NCI-H345 (cell line): ENCODE results near the gene SLC1A5.
"Not testable (repeated sequence)": the region's sequence is repeated elsewhere in the genome, so short reads cannot be mapped to it uniquely, and the experiment has no call there.

Experiments used
- DNase-seq: peaks from one replicate; lab custom pipeline; 2025; lab: John Stamatoyannopoulos, UW

SLC1A5 gene

GRCh38 chr19:46768746-46769145 is 19.6 kb downstream of the SLC1A5 start:
- DNase-seq: not testable (repeated sequence)

GRCh38 chr19:46766569-46767317 is 21.7 kb downstream of the SLC1A5 start:
- DNase-seq: no peak

GRCh38 chr19:46764817-46765291 is 23.5 kb downstream of the SLC1A5 start:
- DNase-seq: no peak

DNA sequence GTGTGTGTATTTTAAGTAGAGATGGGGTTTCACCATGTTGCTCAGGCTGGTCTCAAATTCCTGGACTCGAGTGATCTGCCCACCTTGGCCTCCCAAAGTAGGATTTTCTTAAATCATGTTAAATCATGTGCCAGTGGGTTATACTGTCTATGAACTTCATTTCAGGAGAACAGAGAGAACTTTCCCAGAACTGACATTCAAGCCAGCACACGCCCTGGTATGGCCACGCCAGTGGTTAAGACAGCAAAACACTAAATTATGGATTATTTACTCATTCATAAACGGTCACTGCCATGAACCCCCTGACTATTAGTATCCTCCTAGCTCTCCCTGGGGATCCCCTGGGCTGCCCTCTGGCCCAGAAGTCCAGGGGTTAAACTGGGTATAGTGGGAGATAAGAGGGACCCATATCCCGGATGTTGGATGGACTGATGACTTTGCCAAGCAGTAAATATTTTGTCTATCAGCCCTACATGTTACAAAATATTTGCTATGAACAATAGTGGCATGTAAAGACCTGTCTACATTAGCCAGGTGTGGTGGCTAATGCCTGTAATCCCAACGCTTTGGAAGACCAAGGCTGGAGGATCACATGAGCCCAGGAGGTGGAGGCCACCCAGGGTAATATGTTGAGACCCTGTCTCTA is 26.0 kb downstream of the SLC1A5 start:
- DNase-seq: no peak

GRCh38 chr19:46761418-46761831 is 27.0 kb downstream of the SLC1A5 start:
- no peak for DNase-seq

DNA sequence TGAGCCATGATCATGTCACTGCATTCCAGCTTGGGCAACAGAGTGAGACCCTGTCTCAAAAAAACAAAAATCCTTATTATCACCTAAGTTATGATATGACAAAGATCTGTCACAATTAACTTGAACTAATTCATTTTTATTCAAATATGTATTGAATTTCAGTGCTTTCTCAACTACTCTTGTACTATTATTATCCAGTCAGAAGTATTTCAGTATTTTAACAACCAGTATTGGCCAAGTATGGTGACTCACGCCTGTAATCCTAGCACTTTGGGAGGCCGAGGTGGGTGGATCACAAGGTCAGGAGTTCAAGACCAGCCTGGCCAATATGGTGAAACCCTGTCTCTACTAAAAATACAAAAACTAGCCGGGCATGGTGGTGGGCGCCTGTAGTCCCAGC is 27.5 kb downstream of the SLC1A5 start:
- DNase-seq: not testable (repeated sequence)

- DNase-seq: no peak
Measured at GRCh38 chr19:46760363-46760762, 28.0 kb downstream of the SLC1A5 start.

DNA sequence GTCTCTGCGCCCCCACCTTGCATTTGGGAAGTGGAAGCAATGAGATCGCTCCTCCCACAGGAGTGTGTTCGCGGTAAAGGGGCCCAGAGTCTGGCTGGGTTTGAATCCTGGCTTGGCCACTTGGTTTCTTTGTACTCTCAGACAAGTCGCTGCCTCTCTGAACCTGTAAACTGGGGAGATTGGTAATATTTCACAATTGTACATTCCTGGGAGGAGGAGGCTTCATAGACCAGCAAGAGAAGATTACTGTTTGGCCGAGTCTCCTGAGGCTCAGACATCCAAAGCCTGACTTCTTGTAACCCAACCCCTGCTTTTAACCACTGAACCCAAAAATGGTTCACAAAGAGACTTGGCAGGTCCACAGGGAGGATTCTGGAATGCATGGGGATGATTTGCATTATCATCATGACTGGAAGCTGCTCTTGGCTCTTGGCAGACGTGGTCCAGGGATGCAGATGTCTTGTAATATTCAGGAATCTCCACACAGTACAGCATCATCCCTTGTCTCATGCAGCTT is 28.5 kb downstream of the SLC1A5 start:
- DNase-seq: no peak

GRCh38 chr19:46759206-46759605 is 29.2 kb downstream of the SLC1A5 start:
- no peak for DNase-seq

- DNase-seq: no peak
Measured at GRCh38 chr19:46756544-46756888, 31.9 kb downstream of the SLC1A5 start.

GRCh38 chr19:46755853-46756543 is 32.4 kb downstream of the SLC1A5 start:
- DNase-seq: no peak

- DNase-seq: no peak
Measured at GRCh38 chr19:46755077-46755852, 33.1 kb downstream of the SLC1A5 start.

- DNase-seq: peak; percentile 34
Measured at GRCh38 chr19:46753420-46754155, 34.8 kb downstream of the SLC1A5 start.

DNA sequence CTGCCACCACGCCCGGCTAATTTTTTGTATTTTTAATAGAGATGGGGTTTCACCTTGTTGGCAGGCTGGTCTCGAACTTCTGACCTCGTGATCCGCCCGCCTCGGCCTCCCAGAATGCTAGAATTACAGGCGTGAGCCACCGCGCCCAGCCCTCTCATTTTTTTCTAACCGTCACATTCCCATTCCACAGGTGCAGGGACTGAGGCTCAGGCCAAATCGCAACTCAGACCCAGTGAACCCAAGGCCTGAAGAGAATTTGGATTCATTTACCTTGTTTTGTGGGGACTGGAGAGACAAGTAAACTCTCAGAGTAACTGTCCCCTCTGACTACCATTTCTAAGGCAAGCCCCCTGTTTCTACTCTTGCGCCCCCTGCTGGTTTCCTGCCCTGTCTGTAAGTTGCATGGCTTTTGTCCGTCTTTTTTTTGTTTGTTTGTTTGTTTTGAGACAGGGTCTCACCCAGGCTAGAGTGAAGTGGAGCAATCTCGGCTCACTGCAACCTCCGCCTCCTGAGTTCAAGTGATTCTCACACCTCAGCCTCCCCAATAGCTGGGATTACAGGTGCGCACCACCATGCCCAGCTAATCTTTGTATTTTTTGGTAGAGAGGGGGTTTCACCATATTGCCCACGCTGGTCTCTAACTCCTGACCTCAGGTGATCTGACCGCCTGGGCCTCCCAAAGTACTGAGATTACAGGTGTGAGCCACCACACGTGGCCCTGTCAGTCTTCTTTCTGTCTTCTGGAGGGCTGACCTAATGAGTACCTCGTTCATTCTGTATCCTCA is 39.9 kb downstream of the SLC1A5 start:
- DNase-seq: no peak

GRCh38 chr19:46746281-46747057 is 41.9 kb downstream of the SLC1A5 start, which contains the start of gene STRN4:
Gene STRN4, minus strand, starts transcription at chr19:46746450. Its CDS starts 20 bp downstream, at chr19:46746430.
- DNase-seq: peak; percentile 56

DNA sequence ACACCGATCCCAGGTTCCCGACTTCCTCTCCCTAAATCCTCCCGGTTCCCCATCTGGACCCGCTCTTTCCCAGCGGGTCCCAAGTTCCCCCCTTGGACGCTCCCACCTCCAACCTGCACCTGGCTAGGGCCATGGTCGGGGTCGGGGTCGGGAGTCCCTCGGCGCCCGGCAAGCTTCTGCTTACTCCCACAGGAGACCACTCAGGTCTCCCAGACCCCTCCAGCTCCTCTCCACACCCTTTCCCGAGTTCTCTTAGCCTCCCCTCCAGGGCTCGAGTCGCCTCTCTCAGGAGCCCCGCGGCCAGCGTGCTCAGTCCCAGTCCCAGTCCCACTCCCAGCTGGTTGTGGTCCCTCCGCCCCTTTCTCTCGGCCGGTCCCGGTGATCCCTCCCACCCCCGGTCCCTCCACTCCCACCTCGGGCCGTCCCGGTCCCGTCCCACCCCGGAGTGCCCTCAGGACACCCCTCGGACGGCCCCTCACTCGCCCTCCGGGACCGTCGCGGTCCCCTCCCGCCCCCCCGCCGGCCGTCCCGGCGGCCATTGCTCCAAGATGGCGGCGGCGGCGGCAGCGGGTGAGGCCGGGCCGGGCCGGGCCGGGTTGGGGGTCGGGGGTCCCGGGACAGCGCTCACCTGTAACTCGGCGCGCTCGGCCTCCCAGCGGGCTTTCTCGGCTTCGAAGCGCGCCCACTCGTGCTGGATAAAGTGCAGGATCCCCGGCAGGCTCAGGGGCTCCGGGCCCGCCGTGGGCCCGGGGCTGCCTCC is 42.7 kb downstream of the SLC1A5 start, which contains the start of gene FKRP:
FKRP (plus strand) TSS at position 537 of the 760 bp plus-strand sequence. CDS start 9,394 bp downstream, outside the sequence.
- DNase-seq: peak; percentile 6

DNA sequence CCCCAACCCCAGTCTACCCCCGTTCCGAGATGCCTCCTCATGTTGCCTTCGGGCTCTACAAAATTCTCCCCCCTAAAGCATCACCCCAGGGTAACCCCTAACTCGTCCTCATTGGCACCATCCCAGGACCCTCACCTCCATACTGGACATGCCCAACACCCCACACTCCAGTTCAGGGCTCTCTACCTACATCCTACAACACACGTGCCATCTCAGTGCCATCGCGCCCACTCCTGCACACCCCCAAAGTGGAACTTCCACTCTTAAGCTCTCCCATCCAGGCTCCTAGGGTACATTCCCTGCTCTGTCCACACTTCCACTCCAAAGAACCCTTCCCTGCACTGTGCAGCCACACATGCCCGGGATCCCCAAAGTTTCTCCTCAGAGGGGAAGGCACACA is 43.4 kb downstream of the SLC1A5 start:
- no peak for DNase-seq

DNA sequence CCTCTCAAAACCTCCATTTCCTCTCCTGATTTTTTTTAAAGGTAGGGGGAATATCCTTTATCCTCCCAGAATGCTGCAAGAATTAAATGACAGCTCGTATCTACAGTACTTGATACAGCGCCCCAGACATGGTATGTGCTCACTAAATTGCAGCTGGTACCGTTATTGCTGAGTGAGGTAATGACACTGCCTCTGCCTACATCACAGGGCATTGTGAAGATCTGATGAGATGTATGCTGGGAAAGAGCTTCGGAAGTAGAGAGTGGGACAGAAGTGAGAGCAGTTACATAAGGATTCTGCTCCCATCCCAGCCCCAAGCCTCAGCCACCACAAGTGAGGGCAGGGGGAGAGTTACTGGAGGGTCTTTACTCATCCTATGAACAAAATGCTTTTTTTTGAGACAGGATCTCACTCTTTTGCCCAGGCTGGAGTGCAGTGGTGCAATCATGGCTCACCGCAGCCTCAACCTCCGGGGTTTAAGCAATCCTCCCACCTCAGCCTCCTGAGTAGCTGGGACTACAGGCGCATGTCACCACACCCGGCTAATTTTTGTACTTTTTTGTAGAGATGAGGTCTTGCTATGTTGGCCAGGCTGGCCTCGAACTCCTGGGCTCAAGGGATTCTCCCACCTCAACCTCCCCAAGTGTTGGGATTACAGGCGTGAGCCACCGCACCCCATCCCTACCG is 44.2 kb downstream of the SLC1A5 start:
- no peak for DNase-seq
